ENCODE measurements around the gene KLK14. TPM values are rescaled to one million over a fixed set of nuclear protein-coding genes. Genes with fewer than 3 reads are reported as not detected.

KLK14 gene
- total and polyA plus RNA-seq, 10 of the 15 experiments (the other 5 are each of a cell fraction or from before 2014, with no cell fraction given): not detected

- no peak overlapping the region for H3K4me2 ChIP-seq (ENCODE audit: control insufficient read depth, insufficient read depth)
- ChIA-PET RAD21 (ENCODE audit: unreplicated experiment) (no interaction called here), SMC1A (ENCODE audit: uncharacterized antibody, unreplicated experiment) (no interaction called here), CTCF (no interaction called here), POLR2A (no interaction called here)
- FAIRE-seq (peak; percentile 13), DNase-seq (ENCODE audit: low read depth, low spot score) (no peak), ATAC-seq (no peak)
- in situ Hi-C loops (cut with MboI): no loop called here
- no peaks in the 10 kb centered on the region for H3K36me3 ChIP-seq (ENCODE audit: control insufficient read depth in 2 of 2, insufficient read depth in 2 of 2, low read length in 1 of 2)
- TF ChIP-seq SMAD1 (IDR thresholded peaks at IDR 0.05; ENCODE audit: low read depth, partially characterized antibody) (no peak), RCOR1 (conservative IDR thresholded peaks at IDR 0.05; ENCODE audit: low read depth, low read length) (no peak), NFYB (IDR thresholded peaks at IDR 0.05; ENCODE audit: insufficient read depth, low read depth, low read length) (no peak), MEF2B (IDR thresholded peaks at IDR 0.05; ENCODE audit: partially characterized antibody, poor library complexity, severe bottlenecking) (no peak), HSF1 (IDR thresholded peaks at IDR 0.05; ENCODE audit: low read depth, low read length) (no peak), YBX1 (IDR thresholded peaks at IDR 0.05) (no peak)
- 38% methylated on average over 24 of the region's 24 CpGs for WGBS (ENCODE audit: insufficient coverage, insufficient replicate concordance, low lambda C conversion rate, missing lambda C conversion rate)
- no peak overlapping the region for H3K27ac ChIP-seq (ENCODE audit: control insufficient read depth, insufficient read depth)
- no TSS peak for BruUV-seq (replicated peaks)
- H4K20me1 ChIP-seq (ENCODE audit: control insufficient read depth, insufficient read depth): no peaks in the 10 kb centered on the region
- H2AFZ ChIP-seq (ENCODE audit: control insufficient read depth, low read depth, low read length): no peak overlapping the region
- intact Hi-C loops (cut with micrococcal nuclease; ENCODE audit: unreplicated experiment): no loop called here
- no peak overlapping the region for H3K4me3 ChIP-seq
- no peak overlapping the region for H3K9ac ChIP-seq (ENCODE audit: control insufficient read depth, insufficient read depth, low read length)
- no peaks in the 10 kb centered on the region for H3K79me2 ChIP-seq (ENCODE audit: control insufficient read depth, insufficient read depth, low read length)
- H3K9me3 ChIP-seq (replicated peaks; ENCODE audit: control insufficient read depth, insufficient read depth, low read length): no peaks in the 10 kb centered on the region; the same call in 2 of the 3 replicates
- no peaks in the 10 kb centered on the region; a peak in 1 of 4 replicates for H3K27me3 ChIP-seq (replicated peaks in 1 of 2; ENCODE audit: control insufficient read depth in 2 of 2, insufficient read depth in 2 of 2, low read length in 1 of 2)
- 0 out of 2 replicates have a peak, but pooled peaks cover 5% of the 10 kb centered on the region for H3K4me1 ChIP-seq (ENCODE audit: control insufficient read depth, insufficient read depth, low read length)
Measured at GRCh38 chr19:51131780-51132680, 49.3 kb upstream of the KLK14 start.
